ENCODE data around the gene AATK.

The AATK gene, protein sequence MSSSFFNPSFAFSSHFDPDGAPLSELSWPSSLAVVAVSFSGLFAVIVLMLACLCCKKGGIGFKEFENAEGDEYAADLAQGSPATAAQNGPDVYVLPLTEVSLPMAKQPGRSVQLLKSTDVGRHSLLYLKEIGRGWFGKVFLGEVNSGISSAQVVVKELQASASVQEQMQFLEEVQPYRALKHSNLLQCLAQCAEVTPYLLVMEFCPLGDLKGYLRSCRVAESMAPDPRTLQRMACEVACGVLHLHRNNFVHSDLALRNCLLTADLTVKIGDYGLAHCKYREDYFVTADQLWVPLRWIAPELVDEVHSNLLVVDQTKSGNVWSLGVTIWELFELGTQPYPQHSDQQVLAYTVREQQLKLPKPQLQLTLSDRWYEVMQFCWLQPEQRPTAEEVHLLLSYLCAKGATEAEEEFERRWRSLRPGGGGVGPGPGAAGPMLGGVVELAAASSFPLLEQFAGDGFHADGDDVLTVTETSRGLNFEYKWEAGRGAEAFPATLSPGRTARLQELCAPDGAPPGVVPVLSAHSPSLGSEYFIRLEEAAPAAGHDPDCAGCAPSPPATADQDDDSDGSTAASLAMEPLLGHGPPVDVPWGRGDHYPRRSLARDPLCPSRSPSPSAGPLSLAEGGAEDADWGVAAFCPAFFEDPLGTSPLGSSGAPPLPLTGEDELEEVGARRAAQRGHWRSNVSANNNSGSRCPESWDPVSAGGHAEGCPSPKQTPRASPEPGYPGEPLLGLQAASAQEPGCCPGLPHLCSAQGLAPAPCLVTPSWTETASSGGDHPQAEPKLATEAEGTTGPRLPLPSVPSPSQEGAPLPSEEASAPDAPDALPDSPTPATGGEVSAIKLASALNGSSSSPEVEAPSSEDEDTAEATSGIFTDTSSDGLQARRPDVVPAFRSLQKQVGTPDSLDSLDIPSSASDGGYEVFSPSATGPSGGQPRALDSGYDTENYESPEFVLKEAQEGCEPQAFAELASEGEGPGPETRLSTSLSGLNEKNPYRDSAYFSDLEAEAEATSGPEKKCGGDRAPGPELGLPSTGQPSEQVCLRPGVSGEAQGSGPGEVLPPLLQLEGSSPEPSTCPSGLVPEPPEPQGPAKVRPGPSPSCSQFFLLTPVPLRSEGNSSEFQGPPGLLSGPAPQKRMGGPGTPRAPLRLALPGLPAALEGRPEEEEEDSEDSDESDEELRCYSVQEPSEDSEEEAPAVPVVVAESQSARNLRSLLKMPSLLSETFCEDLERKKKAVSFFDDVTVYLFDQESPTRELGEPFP (N-terminal part only)

DNA sequence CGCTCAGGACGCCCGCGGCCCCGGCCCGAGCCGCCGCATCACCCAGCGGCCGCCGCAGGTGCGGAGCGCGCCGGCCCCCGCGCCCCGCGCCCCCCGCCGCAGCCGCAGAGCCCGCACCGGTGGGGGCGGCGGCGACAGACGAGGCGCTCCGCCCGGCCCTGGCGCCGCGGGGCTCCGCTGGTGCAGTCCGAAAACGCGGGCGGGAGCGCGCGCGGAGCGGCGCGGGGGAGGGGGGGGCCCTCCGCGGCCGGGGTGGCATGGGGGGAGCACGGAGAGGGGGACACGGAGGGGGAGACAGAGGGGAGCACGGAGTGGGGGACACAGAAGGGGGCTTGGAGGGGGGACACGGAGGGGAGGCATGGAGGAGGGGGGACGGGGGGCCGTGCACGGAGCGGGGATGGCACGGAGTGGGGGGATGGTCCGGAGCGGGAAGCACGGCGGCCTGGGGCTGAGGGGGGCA lies at the start of gene AATK:
Gene AATK (minus strand): TSS at position 189 of the 460 bp plus-strand sequence. CDS start 229 bp downstream, outside the sequence.
- no peak for DNase-seq

DNA sequence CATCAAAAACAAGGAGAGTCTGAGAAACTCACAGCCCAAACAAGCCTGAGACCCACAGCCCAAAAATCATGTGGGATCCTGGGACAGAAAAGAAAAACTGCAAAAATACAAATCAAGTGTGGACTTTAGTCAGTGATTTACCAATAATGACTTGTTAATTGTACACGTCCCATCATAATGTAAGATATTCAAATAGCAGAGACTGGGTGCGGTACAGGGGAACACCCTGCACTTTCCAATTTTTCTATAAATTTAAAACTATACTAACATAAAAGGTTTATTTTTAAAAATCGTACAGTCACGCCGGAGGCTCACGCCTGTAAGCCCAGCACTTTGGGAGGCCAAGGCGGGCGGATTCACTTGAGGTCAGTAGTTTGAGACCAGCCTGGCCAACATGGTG lies 48.0 kb upstream of the AATK start:
- no peak for DNase-seq

DNA sequence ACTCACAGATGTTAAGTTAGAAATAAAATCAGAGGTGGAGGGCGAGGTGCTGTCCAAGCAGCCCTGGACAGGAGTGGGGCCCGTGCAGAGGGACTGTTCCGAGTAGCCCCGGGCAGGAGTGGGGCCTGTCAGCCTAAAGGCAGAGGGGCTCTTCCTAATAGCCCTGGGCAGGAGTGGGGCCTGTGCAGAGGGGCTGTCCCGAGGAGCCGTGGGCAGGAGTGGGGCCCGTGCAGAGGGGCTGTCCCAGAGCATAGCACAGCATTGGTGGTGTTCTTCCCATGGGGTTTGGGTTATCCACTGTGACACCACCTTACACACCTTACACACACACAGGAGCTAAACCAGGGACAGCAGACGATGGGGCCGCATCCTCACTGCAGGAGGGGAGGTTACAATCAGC lies 46.3 kb upstream of the AATK start:
- no peak for DNase-seq

DNA sequence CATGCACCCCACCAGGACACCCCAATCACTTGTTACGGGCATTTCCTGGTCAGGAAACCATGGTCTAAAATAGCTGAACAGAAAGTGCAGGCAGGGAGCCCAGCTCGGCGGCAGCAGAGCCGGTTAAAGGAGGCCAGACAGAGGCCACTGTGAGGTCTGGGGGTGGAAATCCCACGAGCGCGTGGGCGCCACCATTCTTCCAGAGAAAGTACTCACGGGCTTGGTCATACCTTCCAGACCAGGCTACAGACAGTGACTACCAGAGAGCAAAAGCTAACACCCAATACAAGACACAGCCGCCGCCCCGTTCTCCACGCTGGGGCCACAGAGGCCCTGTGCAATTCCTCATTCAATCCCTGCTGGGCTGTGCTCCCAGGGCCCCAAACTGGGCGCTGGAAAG lies 44.8 kb upstream of the AATK start:
- no peak for DNase-seq

DNA sequence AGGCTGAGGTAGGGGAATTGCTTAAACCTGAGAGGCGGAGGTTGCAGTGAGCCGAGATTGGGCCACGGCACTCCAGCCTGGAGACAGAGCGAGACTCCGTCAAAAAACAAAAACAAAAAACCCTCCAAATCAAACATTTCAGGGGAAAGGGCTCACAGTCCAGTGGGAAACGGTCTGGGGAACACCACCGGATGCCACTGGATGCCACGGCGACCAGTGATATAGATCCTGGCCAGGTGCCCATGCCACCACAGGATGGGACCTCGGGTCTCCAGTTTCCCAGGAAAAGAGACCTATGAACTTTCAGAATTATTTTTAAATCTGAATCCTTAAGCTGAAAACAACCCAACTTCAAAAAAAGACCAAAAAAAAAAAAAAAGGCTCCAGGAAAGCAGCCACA lies 44.4 kb upstream of the AATK start:
- no peak for DNase-seq

DNA sequence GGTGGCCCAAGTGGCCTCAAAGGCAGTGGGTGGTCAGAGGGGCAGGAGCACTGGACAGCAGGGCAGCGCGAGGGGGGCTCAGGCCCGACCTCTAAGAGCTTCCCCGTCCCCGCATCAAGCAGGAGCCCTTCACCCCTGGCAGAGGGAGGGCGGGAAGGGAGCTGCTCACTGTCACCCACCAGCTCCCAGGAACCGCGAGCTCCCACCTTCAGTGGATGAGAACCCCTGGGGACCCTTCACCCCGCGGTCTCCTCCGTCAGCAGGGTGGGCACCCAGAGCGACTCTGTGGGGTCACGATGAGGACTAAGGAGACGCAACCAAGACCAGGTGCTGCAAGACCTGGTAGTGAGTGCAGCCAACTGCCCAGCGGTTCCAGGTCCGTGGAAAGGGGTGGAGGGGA lies 43.1 kb upstream of the AATK start:
- DNase-seq, result no peak

DNA sequence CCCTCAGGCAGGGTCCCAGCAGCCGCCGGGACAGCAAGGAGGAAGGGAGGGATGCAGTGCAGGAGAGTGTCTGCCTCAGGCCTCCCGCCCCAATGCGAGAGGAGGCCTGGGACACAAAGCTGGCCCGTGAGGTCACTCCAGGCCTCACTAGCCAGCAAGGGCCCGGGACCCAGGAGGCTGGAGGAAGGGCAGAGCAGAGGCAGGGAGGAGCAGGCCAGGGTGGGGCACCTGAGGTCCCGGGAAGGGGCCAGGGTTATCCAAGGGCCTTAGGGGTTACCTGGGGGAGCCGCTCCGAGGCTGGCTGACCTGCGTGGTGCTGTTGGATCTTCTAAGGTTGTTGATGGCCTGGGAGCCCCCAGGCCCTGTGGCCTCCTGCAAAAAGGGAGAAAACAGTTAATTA lies 42.6 kb upstream of the AATK start:
- no peak for DNase-seq

DNA sequence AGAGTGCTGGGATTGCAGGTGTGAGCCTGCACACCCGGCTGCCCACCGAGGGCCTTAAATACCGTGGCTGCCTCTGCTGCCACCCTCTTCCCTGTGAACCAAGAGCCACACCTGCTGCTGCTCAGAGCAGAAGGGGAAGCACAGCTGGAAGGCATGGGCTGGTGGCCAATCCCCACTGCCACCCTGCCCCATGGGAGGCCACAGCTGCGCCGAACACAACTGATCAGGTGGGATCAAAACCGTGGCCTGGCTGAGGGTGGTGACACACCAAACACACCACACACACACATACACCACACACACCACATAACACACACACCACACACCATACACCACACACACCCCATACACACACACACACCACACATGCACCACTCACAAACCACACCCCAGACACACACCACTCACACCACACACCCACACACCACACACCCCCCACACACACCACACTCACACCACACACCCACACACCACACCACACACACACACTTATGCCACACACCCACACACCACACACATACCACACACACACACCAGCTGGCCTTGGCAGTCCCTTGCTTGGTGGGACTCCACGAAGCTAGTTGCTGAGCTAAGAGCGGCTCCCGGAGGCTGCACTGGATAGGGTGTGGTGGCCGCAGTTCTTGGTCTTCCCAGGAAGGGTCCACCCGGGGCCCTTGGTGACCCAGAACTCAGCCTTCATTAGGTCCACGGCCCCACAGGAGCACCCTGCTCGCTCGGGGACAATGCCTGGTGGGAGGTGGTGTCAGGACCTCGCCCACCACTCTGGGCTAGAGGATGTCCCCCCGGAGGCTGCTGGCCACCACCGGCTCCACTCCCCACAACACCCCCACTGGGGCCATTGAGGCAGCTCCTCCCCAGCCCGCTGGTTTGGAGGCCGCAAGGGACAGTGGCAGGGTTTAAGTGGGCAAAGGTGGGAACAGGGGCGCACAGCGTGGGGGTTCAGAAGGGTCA lies 41.9 kb upstream of the AATK start:
- peak; percentile 30 for DNase-seq

DNA sequence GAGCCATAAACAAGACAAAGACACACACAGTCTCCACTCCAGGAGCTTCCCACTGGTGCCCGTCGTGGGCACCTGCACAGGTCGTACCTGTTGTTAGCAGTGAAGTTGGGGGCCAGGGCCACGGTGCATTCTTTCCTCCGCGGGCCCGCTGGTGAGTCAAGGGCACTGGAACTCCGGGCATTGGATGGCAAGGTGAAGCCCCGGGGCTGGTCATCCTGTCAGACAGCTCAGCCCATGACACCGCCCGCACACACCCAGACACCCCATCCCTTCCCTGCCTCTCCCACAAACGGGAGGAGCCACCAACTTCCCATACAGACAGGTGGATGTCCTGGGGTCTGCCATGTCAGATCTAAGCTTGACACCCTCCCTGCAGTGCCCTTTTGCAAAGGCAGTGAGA lies 40.6 kb upstream of the AATK start:
- DNase-seq, result no peak

DNA sequence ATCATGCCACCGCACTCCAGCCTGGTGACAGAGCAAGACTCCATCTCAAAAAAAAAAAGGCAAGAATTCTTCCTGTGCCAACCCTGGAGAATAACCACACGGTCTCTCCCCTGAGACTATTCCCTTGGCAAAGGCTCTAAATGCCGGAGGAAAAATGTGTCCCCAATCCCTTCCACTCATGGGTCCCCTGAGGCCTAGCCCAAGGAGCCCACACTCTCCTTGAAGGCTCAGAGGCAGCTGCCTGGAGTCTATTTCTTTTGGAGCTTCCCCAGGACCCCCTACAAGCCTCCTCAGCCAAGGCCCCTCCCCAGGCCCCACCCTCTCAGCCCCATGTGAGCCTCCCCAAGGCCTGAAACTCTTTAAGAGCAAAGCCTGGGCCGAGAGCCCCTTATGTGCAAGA lies 40.1 kb upstream of the AATK start:
- DNase-seq, result no peak

DNA sequence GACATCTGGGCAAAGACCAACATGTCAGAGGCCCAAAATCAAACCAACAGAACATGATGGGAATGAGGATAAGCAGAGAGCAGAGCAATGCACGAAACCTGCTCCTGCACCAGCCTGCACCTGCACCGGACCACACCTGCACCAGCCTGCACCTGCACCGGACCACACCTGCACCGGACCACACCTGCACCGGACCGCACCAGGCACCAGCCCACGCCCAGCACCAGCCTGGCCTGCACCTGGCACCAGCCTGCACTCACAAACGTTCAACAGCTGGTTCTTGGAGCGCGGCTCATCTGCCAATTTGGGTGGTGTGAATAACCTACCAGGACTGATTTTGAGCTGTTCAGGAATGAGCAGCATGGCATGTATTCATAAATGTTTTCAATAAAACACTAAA lies 38.6 kb upstream of the AATK start:
- DNase-seq, result no peak

DNA sequence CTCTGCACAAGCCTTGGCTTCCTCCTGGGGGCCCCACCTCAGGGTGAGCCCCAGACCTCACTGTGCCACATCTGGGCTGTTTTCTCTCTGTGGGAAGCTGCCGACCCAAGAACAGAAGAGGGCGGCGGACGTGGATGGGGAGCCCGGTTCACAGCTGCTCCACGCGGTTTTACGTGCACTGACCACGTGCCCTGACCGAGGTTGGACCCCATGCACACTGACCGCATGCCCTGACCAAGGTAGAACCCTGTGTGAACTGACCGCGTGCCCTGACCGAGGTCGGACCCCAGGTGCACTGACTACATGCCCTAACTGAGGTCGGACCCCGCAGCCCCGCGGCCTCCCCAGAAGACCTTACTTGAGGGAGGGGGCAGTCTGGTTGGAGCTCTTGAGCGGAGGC lies 37.1 kb upstream of the AATK start:
- DNase-seq, result no peak

DNA sequence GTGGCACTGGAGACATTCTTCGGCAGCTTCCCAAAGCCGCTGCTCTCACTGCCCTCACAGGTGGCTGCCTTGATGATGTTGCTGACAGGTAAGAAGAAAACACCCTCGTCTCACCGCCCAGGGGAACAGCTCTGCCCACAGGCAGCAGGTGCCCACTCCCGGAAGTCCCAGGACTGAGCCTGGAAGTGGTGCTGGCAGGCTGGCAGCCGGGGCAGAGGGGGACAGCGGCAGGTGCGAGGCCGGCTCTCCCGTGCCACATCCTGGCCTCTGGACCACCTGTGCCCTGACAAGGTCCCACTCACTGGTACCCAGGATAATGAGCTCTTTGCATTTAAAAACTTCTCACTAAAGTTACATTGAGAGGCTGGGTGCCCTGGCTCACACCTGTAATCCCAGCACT lies 36.3 kb upstream of the AATK start:
- DNase-seq, result no peak

DNA sequence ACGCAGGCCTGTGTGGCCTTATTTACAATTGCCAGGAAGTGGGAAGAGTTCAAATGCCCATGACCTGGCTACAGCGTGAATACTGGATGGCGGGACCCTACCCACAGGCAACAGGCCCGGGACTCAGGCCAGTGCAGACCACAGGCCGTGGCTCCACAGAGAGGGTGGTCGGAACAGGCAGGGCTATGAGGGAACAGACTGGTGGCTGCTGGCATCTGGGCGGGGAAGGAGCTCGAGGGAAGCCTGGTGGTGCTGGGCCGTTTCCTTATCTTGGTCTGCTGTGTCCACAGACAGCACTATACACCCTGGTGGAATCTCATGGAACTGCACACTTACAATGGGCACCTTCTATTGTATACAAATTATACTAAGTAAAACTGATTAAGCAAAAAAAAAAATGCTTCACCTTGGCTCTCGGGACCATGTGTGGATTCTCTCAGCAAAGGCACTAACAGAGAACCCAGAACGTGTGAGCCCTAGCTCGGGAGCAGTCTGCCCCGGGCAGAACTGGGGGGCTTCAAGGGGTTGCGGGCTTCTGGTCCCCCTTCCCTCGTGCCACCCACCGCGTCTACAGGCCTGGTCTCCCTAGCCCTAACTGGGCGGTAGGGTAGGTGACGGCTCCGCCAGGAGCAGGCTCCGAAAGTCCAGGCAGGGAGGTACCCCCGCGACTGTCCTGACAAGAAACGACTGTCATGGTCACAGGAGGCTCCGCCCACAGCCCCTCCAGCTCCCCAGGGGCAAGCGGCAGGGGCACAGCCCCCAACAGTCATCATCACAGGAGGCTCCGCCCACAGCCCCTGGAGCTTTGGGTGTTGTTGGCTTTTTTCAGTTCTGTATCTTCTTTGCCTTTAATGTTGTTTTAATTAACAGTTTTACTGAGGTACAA lies 34.9 kb upstream of the AATK start:
- DNase-seq, result no peak

DNA sequence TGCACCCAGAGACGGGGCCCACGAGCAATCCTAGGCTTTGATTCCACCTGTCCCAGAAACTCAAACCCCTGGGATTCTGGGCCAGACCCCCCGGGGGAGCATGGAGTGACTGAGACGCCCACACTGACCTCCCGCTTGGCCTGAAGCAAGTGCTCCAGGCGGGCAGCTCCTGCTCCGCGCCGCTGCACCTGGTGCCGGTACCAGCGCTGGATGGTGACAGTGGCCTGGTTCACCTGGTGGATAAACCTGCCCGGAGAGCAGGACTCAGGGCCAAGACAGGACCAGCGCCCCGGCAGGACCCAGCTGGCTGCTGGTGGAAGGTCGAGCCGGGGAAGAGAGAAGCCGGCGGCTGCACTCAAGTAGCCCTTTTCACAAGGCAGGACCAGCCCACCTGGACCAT lies 34.2 kb upstream of the AATK start:
- DNase-seq, result no peak

DNA sequence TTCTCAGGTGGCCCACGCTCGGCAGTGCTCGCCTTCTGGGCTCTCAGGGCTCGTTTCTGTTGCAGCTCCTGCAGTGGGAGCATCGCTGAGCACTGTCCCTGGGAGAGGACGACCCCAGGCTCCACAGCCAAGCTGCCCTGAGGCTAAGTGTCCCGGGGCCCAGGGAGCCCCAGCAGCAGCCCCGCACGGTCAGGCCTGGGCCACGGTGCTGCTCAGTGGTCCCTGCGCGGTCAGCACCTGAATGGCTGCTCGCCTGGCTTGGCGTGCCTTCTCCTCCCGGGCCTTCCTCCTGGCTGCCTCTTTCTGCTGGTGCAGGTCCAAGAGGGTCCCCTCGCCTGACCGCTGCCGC lies 33.4 kb upstream of the AATK start:
- DNase-seq, result no peak

DNA sequence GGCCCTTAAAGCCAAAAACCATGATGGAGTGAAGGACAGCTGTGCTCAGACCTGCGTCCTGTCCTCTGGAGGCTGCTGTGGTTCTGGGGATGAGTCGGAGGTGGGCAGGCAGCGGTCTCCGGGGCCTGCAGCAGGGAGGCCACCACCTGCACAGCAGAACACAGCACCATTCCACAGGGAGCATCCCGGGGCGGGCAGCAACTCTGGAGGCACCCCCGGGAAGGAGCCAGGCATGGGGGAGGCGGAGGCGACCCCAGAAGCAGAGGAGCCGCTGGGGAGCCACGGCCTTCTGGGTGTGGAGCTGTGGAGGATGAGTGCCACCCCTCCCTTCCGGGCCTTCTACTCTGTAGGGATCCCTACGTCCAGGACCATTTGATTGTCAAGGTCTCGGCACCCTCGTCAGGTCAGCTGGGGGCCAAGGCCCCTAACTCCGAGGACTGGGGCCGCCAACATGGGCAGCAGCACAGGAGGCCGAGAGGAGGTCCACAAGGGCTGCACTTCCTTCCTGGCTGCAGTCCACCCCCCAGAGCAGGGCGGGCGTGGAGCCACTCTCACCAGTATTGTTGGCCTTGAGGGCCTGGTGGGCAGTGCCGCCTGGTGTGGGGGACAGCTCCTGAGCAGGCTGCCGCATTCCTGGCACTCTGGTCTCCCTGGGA lies 32.9 kb upstream of the AATK start:
- no peak for DNase-seq

DNA sequence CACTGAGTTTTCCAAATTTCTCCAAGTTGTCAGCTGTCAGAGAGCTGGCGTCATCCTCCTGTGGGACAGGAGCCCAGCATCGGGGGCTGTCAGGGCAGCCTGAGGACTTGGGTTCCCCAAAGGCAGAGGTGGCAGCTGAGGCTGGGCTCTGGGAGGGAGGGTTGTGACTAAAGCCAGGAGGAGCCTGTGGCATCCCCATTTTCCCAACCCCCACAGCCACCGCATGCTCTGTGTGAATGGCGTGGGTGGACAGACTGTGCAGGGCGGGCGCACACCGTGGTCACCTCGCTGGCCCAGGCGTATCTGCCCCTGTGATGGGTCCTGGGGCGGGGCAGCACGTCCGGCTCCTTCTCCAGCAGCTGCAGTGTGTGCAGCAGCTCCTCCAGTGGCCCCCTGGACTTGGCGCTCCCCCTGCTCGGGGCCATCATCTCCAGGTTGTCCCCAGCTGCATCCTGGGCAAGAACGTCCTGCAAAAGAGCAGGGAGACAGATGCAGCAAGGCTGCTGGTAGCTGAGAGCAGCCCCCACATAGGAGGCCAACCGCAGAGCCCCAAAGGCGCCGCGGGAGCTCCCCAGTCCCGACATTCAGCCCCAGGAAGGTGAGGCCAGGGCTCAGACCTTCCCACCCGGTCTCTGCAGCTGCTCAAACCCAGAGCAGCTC lies 31.9 kb upstream of the AATK start:
- no peak for DNase-seq

DNA sequence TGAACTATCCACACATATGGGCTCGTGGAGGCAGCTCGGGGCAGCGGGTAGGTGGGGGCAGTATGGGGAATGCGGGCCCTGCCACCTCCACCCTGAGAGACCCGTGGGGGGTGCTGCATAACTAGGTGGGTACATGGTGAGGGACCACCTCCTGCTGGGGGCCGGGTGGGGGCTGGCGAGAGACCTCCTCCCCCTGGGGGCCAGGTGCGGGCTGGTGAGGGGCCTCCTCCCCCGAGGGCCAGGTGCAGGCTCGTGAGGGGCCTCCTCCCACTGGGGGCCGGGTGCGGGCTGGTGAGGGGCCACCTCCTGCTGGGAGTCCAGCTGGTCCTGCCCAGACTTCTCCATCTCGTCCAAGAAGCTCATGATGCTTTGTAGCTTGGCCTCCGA lies 31.4 kb upstream of the AATK start:
- DNase-seq, result no peak

Measured in NCI-H1092 (cell line).